Amygdala (tissue), 56 donors: Measurements from ENCODE around the gene NRARP.
A peak's percentile ranks its signal among the peaks of the same experiment; 100 is the strongest.

ENCODE experiments used
- DNase-seq, 56 donors: peaks; one replicate each; lab custom pipeline; 2025; lab: John Stamatoyannopoulos, UW

The NRARP gene

GRCh38 chr9:137279741-137280473 lies 22.2 kb downstream of the NRARP start:
- DNase-seq: no peak

- no peak for DNase-seq
Measured at GRCh38 chr9:137278721-137279711, 23.1 kb downstream of the NRARP start.

- DNase-seq: no peak
Measured at GRCh38 chr9:137278061-137278701, 23.9 kb downstream of the NRARP start.

GRCh38 chr9:137277329-137278041 lies 24.6 kb downstream of the NRARP start, which contains the start of gene TOR4A:
TSS of gene TOR4A (plus strand) at chr9:137277726. CDS start at chr9:137278690, 964 bp downstream.
- DNase-seq: peak in 10 of 56 donors; percentile 8 to 50 (median 33)

GRCh38 chr9:137276473-137277328 lies 25.4 kb downstream of the NRARP start:
- peak in 2 of 56 donors; percentile 18 to 27 for DNase-seq

GRCh38 chr9:137275588-137276472 lies 26.2 kb downstream of the NRARP start:
- DNase-seq: no peak

GRCh38 chr9:137275203-137275587 lies 26.9 kb downstream of the NRARP start:
- no peak for DNase-seq

GRCh38 chr9:137273611-137274320 lies 28.3 kb downstream of the NRARP start:
- no peak for DNase-seq

GRCh38 chr9:137273095-137273490 lies 29.0 kb downstream of the NRARP start:
- no peak for DNase-seq

- no peak for DNase-seq
Measured at GRCh38 chr9:137272241-137273094, 29.6 kb downstream of the NRARP start.

- DNase-seq: no peak
Measured at GRCh38 chr9:137271696-137272076, 30.4 kb downstream of the NRARP start.

GRCh38 chr9:137270929-137271695 lies 31.0 kb downstream of the NRARP start:
- no peak for DNase-seq

GRCh38 chr9:137269231-137269772 lies 32.8 kb downstream of the NRARP start:
- DNase-seq: no peak

- DNase-seq: no peak
Measured at GRCh38 chr9:137268538-137269201, 33.4 kb downstream of the NRARP start.

- DNase-seq: no peak
Measured at GRCh38 chr9:137267933-137268355, 34.1 kb downstream of the NRARP start.
